ENCODE results near the gene TTC38.

TTC38 gene

DNA sequence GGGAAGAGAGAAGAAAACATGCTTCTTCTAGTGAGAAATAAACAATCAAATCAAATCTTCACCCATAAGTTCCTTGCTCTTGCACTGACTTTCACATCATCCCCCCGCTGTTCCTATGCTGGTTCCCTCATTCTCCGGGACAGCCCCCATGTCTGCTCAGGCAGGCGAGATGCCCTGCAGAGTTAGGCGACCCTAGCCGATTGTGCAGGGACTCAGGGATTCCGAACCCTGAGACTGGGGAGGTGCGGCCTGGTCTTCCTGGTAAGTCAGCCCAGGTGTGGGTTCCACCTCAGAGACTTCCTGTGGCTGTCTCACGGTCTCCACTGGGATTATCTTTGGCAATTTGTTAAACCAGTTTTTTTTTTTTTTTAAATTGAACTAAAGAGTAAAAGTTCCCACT, 6.6 kb downstream of the TTC38 start:
- Histone ChIP-seq H3K4me3 (ENCODE audit: low read depth, low read length) (no peak overlapping the region), H3K36me3 (ENCODE audit: control insufficient read depth in 2 of 2, insufficient read depth in 1 of 2, low read length in 2 of 2) (peaks cover 20 to 86% of the 10 kb centered on the region in 2 experiments), H3K4me1 (ENCODE audit: control insufficient read depth, insufficient read depth, low read length) (no peaks in the 10 kb centered on the region), H3K27ac (ENCODE audit: extremely low read depth, low read depth, low read length) (no peak overlapping the region), H3K9me3 (ENCODE audit: control insufficient read depth, insufficient read depth, low read depth, low read length) (no peaks in the 10 kb centered on the region)
- no peak for TF ChIP-seq ZFP3 (tag by site-specific recombination; IDR thresholded peaks at IDR 0.05; ENCODE audit: low read depth)
- TF ChIP-seq, protein P1, sequence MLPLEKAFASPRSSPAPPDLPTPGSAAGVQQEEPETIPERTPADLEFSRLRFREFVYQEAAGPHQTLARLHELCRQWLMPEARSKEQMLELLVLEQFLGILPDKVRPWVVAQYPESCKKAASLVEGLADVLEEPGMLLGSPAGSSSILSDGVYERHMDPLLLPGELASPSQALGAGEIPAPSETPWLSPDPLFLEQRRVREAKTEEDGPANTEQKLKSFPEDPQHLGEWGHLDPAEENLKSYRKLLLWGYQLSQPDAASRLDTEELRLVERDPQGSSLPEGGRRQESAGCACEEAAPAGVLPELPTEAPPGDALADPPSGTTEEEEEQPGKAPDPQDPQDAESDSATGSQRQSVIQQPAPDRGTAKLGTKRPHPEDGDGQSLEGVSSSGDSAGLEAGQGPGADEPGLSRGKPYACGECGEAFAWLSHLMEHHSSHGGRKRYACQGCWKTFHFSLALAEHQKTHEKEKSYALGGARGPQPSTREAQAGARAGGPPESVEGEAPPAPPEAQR (tag by site-specific recombination; IDR thresholded peaks at IDR 0.05): no peak
- no peak for TF ChIP-seq ZNF2 (tag by site-specific recombination; IDR thresholded peaks at IDR 0.05)
- no peak for TF ChIP-seq ZNF391 (tag by site-specific recombination; IDR thresholded peaks at IDR 0.05; ENCODE audit: borderline replicate concordance, low read depth)
- TF ChIP-seq, protein P2, sequence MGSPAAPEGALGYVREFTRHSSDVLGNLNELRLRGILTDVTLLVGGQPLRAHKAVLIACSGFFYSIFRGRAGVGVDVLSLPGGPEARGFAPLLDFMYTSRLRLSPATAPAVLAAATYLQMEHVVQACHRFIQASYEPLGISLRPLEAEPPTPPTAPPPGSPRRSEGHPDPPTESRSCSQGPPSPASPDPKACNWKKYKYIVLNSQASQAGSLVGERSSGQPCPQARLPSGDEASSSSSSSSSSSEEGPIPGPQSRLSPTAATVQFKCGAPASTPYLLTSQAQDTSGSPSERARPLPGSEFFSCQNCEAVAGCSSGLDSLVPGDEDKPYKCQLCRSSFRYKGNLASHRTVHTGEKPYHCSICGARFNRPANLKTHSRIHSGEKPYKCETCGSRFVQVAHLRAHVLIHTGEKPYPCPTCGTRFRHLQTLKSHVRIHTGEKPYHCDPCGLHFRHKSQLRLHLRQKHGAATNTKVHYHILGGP (tag by site-specific recombination; IDR thresholded peaks at IDR 0.05): no peak
- no peak for TF ChIP-seq ZNF350 (tag by site-specific recombination; IDR thresholded peaks at IDR 0.05)
- TF ChIP-seq, protein P3, sequence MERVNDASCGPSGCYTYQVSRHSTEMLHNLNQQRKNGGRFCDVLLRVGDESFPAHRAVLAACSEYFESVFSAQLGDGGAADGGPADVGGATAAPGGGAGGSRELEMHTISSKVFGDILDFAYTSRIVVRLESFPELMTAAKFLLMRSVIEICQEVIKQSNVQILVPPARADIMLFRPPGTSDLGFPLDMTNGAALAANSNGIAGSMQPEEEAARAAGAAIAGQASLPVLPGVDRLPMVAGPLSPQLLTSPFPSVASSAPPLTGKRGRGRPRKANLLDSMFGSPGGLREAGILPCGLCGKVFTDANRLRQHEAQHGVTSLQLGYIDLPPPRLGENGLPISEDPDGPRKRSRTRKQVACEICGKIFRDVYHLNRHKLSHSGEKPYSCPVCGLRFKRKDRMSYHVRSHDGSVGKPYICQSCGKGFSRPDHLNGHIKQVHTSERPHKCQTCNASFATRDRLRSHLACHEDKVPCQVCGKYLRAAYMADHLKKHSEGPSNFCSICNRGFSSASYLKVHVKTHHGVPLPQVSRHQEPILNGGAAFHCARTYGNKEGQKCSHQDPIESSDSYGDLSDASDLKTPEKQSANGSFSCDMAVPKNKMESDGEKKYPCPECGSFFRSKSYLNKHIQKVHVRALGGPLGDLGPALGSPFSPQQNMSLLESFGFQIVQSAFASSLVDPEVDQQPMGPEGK (tag by site-specific recombination; IDR thresholded peaks at IDR 0.05): no peak
- TF ChIP-seq ZNF223 (tag by site-specific recombination; IDR thresholded peaks at IDR 0.05): no peak
- TF ChIP-seq, protein P4, sequence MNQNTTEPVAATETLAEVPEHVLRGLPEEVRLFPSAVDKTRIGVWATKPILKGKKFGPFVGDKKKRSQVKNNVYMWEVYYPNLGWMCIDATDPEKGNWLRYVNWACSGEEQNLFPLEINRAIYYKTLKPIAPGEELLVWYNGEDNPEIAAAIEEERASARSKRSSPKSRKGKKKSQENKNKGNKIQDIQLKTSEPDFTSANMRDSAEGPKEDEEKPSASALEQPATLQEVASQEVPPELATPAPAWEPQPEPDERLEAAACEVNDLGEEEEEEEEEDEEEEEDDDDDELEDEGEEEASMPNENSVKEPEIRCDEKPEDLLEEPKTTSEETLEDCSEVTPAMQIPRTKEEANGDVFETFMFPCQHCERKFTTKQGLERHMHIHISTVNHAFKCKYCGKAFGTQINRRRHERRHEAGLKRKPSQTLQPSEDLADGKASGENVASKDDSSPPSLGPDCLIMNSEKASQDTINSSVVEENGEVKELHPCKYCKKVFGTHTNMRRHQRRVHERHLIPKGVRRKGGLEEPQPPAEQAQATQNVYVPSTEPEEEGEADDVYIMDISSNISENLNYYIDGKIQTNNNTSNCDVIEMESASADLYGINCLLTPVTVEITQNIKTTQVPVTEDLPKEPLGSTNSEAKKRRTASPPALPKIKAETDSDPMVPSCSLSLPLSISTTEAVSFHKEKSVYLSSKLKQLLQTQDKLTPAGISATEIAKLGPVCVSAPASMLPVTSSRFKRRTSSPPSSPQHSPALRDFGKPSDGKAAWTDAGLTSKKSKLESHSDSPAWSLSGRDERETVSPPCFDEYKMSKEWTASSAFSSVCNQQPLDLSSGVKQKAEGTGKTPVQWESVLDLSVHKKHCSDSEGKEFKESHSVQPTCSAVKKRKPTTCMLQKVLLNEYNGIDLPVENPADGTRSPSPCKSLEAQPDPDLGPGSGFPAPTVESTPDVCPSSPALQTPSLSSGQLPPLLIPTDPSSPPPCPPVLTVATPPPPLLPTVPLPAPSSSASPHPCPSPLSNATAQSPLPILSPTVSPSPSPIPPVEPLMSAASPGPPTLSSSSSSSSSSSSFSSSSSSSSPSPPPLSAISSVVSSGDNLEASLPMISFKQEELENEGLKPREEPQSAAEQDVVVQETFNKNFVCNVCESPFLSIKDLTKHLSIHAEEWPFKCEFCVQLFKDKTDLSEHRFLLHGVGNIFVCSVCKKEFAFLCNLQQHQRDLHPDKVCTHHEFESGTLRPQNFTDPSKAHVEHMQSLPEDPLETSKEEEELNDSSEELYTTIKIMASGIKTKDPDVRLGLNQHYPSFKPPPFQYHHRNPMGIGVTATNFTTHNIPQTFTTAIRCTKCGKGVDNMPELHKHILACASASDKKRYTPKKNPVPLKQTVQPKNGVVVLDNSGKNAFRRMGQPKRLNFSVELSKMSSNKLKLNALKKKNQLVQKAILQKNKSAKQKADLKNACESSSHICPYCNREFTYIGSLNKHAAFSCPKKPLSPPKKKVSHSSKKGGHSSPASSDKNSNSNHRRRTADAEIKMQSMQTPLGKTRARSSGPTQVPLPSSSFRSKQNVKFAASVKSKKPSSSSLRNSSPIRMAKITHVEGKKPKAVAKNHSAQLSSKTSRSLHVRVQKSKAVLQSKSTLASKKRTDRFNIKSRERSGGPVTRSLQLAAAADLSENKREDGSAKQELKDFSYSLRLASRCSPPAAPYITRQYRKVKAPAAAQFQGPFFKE (tag by site-specific recombination; IDR thresholded peaks at IDR 0.05; ENCODE audit: borderline replicate concordance): no peak
- CTCF ChIA-PET: no interaction called here
- POLR2A ChIA-PET: no interaction called here

DNA sequence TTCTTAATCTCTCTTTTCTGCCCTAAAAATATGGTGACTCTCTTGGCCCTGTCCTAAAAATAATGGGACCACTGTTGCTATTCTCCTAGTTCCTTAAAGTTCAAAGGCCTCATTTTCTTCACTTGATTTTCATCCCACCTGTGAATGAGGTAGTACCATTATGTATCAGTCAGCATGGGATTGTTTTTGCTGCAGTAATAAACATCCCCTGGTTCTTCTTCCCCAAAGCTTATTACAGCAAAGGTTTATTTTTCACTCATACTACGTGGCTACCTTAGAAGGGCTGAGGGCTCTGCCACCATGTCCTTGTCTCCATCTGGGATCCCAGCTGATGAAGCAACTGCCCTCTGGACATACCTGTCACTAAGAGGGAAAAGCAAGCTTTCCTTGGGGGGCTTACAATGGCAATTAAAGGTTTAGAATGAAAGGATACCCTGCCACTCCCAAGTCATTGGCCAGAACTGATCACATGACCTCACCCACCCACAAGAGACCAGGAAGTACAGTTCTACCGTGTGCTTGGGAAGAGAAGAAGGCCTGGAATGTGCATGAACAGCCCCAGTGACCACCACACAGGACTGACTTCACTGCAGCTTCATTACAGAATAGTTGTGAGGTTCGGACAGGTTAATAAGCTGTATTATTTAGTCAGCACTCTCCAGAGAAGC, 7.8 kb downstream of the TTC38 start:
- Histone ChIP-seq H3K4me1 (ENCODE audit: control insufficient read depth, insufficient read depth, low read length) (no peaks in the 10 kb centered on the region), H3K4me3 (ENCODE audit: low read depth, low read length) (no peak overlapping the region), H3K9me3 (ENCODE audit: control insufficient read depth, insufficient read depth, low read depth, low read length) (no peaks in the 10 kb centered on the region), H3K36me3 (ENCODE audit: control insufficient read depth in 2 of 2, insufficient read depth in 1 of 2, low read length in 2 of 2) (peaks cover 20 to 89% of the 10 kb centered on the region in 2 experiments), H3K27ac (ENCODE audit: extremely low read depth, low read depth, low read length) (no peak overlapping the region)
- ChIA-PET CTCF (interaction anchor here (0.7 to 0.8 kb wide), 2 partner anchors 79 to 153 kb away, joined by 3 read pairs; no protein-coding TSS in a partner anchor), POLR2A (interaction anchor here (2.1 kb wide), 1 partner anchor 8 kb away, joined by 12 read pairs; the partner anchor contains the start of gene TTC38)
- TF ChIP-seq ZNF701 (tag by site-specific recombination; IDR thresholded peaks at IDR 0.05) (no peak), EGR2 (tag by site-specific recombination; IDR thresholded peaks at IDR 0.05; ENCODE audit: low read depth) (no peak), ZNF558 (tag by site-specific recombination; IDR thresholded peaks at IDR 0.05) (no peak), RBAK (tag by site-specific recombination; IDR thresholded peaks at IDR 0.05) (peak; percentile 97), YY2 (tag by site-specific recombination; IDR thresholded peaks at IDR 0.05) (no peak), ZNF155 (tag by site-specific recombination; IDR thresholded peaks at IDR 0.05) (no peak), ZBTB8A (tag by site-specific recombination; IDR thresholded peaks at IDR 0.05) (no peak)
- TF ChIP-seq, protein P2 (tag by site-specific recombination; IDR thresholded peaks at IDR 0.05): no peak
